Activated CD4-positive, alpha-beta T cell treated with anti-CD3 and anti-CD28 coated beads, Interleukin-2, amount 50 U/mL, for 1 hour (primary cell): Measurements from ENCODE around the gene SCGB1C2.

ENCODE experiments used
- DNase-seq: peaks from one replicate; pipeline ENCODE4 v3.0.0-alpha.2; 2020

The SCGB1C2 gene

GRCh38 chr17:173166-173911, 36.0 kb downstream of the SCGB1C2 start:
- no peak for DNase-seq

GRCh38 chr17:177155-177554, 39.8 kb downstream of the SCGB1C2 start:
- no peak for DNase-seq

GRCh38 chr17:177762-178161, 40.4 kb downstream of the SCGB1C2 start:
- DNase-seq: no peak

GRCh38 chr17:178292-179065, 41.1 kb downstream of the SCGB1C2 start:
- DNase-seq: no peak

GRCh38 chr17:179066-179432, 41.7 kb downstream of the SCGB1C2 start:
- no peak for DNase-seq

- no peak for DNase-seq
Measured at GRCh38 chr17:179781-180380, 42.5 kb downstream of the SCGB1C2 start.

- DNase-seq: no peak
Measured at GRCh38 chr17:180381-181244, 43.2 kb downstream of the SCGB1C2 start.

GRCh38 chr17:181245-182049, 44.1 kb downstream of the SCGB1C2 start, which contains the start of gene DOC2B:
Gene DOC2B, minus strand, starts transcription at chr17:181650. Its CDS starts 171 bp downstream, at chr17:181479.
- DNase-seq: no peak

- no peak for DNase-seq
Measured at GRCh38 chr17:182050-182751, 44.8 kb downstream of the SCGB1C2 start.

- no peak for DNase-seq
Measured at GRCh38 chr17:183021-183420, 45.7 kb downstream of the SCGB1C2 start.

GRCh38 chr17:185445-186138, 48.2 kb downstream of the SCGB1C2 start:
- DNase-seq: no peak

GRCh38 chr17:187130-187529, 49.8 kb downstream of the SCGB1C2 start:
- no peak for DNase-seq
